Lung (tissue), 12 donors: ENCODE results near the gene MRS2. TPM values are rescaled to one million over a fixed set of nuclear protein-coding genes. Genes with fewer than 3 reads are reported as not detected.

Experiments used
- ATAC-seq: fragments of 200-7000 bp; cut with Tn5 transposase; one replicate; pipeline ENCODE4 v1.9.1; 2020; ENCODE audit warnings: moderate number of reproducible peaks; ENCODE audit not compliant: insufficient read depth, low FRiP score
- DNase-seq, 3 donors: peaks; one replicate each; pipeline ENCODE4 v3.0.0-alpha.2; 2013 to 2017
- H3K27ac ChIP-seq, 2 donors: one replicate each; pipeline ENCODE4 v1.5.1; 2013; ENCODE audit warnings: mild to moderate bottlenecking in 2 of 2, moderate library complexity in 2 of 2, control low read depth in 1 of 2, inconsistent platforms in 1 of 2, low read depth in 1 of 2, low read length in 1 of 2
- H3K27me3 ChIP-seq, 3 donors: one replicate each; pipeline ENCODE4 v1.5.1; 2013; ENCODE audit warnings: low read length in 2 of 3; ENCODE audit not compliant: control insufficient read depth in 3 of 3, insufficient read depth in 3 of 3
- H3K36me3 ChIP-seq, 4 donors: one replicate each; pipeline ENCODE4 v1.5.1; 2013; ENCODE audit warnings: low read length in 4 of 4, mild to moderate bottlenecking in 1 of 4, moderate library complexity in 1 of 4; ENCODE audit not compliant: control insufficient read depth in 4 of 4, insufficient read depth in 4 of 4
- H3K4me1 ChIP-seq, 5 donors: one replicate each; pipeline ENCODE4 v1.5.1; 2013; ENCODE audit warnings: low read length in 5 of 5, mild to moderate bottlenecking in 2 of 5, moderate library complexity in 1 of 5; ENCODE audit not compliant: control insufficient read depth in 5 of 5, insufficient read depth in 5 of 5
- H3K4me3 ChIP-seq: one replicate; pipeline ENCODE4 v1.5.1; 2013; ENCODE audit warnings: mild to moderate bottlenecking, control low read depth, moderate library complexity
- H3K9ac ChIP-seq, 2 donors: one replicate each; pipeline ENCODE4 v1.5.1; 2013; ENCODE audit warnings: low read length in 2 of 2, control low read depth in 1 of 2; ENCODE audit not compliant: insufficient read depth in 1 of 2
- H3K9me3 ChIP-seq, 4 donors: one replicate each; pipeline ENCODE4 v1.5.1; 2013; ENCODE audit warnings: low read length in 3 of 4, mild to moderate bottlenecking in 1 of 4, moderate library complexity in 1 of 4; ENCODE audit not compliant: control insufficient read depth in 4 of 4, insufficient read depth in 3 of 4
- CTCF ChIP-seq: IDR thresholded peaks from 2 replicates; pipeline ENCODE4 v1.5.1; 2012; ENCODE audit warnings: mild to moderate bottlenecking; ENCODE audit errors: control extremely low read depth, extremely low read depth
- WGBS, 2 donors: extraction: QIAGEN DNeasy Blood & Tissue Kit; methylation state at CpG; one replicate each; pipeline ENCODE4 v1.1.7; 2013; 5-methylcytosine and 5-hydroxymethylcytosine counted together
- polyA plus RNA-seq, 2 donors: library from polyadenylated mRNA; stranded (reverse); fragments of 200-250 nt; gene quantifications; one replicate each; pipeline ENCODE4 v1.2.1, GENCODE V29; 2013
- total RNA-seq, 2 donors: library from RNA; depleted of rRNA in 1 of 2; stranded (reverse); fragments of >200 nt in 1 of 2; gene quantifications; one replicate each; pipeline ENCODE4 v1.2.1, GENCODE V29; 2014 to 2021
- donor health status: control.
- donor health status: control.
- donor health status: Bipolar disorder and iron deficiency.
- donor health status: healthy.
- donor health status: DM: yes; HTN: yes; CAD: no.

MRS2 gene
- total and polyA plus RNA-seq, 4 donors: 13.6 to 26.4 (median 17.8) TPM

DNA sequence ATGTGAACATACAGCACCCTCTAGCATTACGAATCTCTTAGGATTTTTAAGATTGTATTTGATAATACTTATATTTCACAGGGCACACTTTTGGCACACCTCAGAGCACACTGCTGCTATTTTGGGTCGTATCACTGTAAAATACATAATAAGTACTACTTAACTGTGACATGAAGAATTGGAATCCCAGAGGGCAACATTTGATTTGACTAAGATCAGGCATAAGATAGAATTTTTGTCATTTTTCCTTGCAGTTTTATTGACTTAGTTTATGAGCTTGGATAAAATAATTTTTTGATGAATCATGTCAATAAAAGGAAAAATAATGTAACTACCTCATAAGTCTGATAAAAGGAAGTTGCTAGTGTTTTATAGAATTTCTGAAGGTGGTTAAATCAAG, 22.4 kb downstream of the MRS2 start:
- Histone ChIP-seq H3K27me3 (no peaks in the 10 kb centered on the region), H3K27ac (no peak overlapping the region), H3K4me1 (no peaks in the 10 kb centered on the region), H3K9me3 (no peaks in the 10 kb centered on the region), H3K36me3 (peaks cover 15 to 35% (median 21%) of the 10 kb centered on the region in 4 donors), H3K9ac (no peak overlapping the region), H3K4me3 (no peak overlapping the region)
- DNase-seq: no peak
- TF ChIP-seq CTCF: no peak
- WGBS, 2 donors: 81 to 91% methylated on average over 2 of the region's 2 CpGs
- ATAC-seq: no peak

GRCh38 chr6:24426729-24427446, 24.2 kb downstream of the MRS2 start:
- DNase-seq (no peak), ATAC-seq (no peak)
- WGBS, 2 donors: 89 to 95% methylated on average over 10 of the region's 10 CpGs
- Histone ChIP-seq H3K27ac (no peak overlapping the region), H3K9ac (no peak overlapping the region), H3K4me1 (no peaks in the 10 kb centered on the region), H3K4me3 (no peak overlapping the region), H3K9me3 (no peaks in the 10 kb centered on the region), H3K36me3 (peaks cover 5 to 27% (median 14%) of the 10 kb centered on the region in 4 donors), H3K27me3 (no peaks in the 10 kb centered on the region)
- no peak for TF ChIP-seq CTCF

- no peak overlapping the region for H3K4me3 ChIP-seq
- no peaks in the 10 kb centered on the region for H3K9me3 ChIP-seq
- ATAC-seq (no peak), DNase-seq (no peak)
- no peak overlapping the region for H3K9ac ChIP-seq
- 58 to 80% methylated on average over 2 of the region's 2 CpGs for WGBS, 2 donors
- TF ChIP-seq CTCF: no peak
- H3K4me1 ChIP-seq: no peaks in the 10 kb centered on the region
- no peaks in the 10 kb centered on the region for H3K27me3 ChIP-seq
- H3K36me3 ChIP-seq: peaks cover 5 to 17% (median 10%) of the 10 kb centered on the region in 4 donors
- no peak overlapping the region for H3K27ac ChIP-seq
Observed at GRCh38 chr6:24428615-24429014, 25.9 kb downstream of the MRS2 start.

GRCh38 chr6:24429146-24429545, 26.4 kb downstream of the MRS2 start:
- Histone ChIP-seq H3K9ac (no peak overlapping the region), H3K4me3 (no peak overlapping the region), H3K9me3 (no peaks in the 10 kb centered on the region), H3K27me3 (no peaks in the 10 kb centered on the region), H3K4me1 (no peaks in the 10 kb centered on the region), H3K27ac (no peak overlapping the region), H3K36me3 (peaks cover 5 to 16% (median 8%) of the 10 kb centered on the region in 4 donors)
- 53 to 68% methylated on average over 3 of the region's 3 CpGs for WGBS, 2 donors
- TF ChIP-seq CTCF: no peak
- DNase-seq (no peak), ATAC-seq (no peak)
